ENCODE data around the gene NOL4L.

NOL4L gene, protein sequence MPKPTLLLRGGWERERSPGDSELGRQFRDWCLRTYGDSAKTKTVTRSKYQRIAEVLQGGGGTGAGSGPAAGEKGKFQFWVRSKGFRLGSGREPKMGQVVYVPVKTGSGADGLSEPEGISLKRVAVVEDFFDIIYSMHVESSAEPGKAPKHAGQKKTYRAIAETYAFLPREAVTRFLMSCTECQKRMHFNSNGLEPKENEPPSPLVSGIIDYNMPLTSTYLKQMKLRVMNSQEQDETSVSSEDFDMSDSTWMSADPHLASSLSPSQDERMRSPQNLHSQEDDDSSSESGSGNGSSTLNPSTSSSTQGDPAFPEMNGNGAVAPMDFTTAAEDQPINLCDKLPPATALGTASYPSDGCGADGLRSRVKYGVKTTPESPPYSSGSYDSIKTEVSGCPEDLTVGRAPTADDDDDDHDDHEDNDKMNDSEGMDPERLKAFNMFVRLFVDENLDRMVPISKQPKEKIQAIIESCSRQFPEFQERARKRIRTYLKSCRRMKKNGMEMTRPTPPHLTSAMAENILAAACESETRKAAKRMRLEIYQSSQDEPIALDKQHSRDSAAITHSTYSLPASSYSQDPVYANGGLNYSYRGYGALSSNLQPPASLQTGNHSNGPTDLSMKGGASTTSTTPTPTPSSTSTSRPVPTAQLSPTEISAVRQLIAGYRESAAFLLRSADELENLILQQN

DNA sequence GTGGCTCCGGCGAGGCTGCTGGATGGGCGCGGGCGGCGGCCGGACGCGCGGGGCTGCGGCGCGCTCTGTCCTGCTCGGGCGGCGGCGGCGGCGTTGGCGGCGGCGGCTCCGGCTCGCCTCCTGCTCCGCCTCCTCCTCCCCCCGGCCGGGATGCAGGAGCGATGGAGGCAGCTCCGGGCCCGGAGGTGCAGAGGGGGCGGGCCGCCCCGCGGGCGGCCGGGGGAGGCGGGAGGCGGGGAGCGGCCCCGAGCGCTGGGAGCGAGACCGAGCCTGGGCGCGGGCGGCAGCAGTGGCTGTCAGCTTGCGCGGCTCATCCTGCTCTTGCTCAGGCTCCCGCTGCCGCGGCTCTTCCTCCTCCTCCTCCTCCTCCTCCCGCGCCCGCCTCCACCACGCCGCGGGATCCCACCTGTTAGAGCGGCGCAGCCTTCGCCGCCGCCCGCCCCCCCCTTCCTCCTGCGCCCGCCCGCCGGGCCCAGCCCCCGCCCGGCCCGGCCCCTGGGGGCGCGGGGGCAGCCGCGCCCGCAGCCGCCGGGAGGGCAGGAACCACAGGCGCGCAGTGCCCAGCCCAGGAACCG is at the start of gene NOL4L:
TSS of gene NOL4L (minus strand) at position 323 of the 575 bp plus-strand sequence. CDS start 443 bp downstream, outside the sequence.
- peak in 1 of 2 experiments; percentile 45 for DNase-seq

- DNase-seq, result peak in 1 of 2 experiments; percentile 14
These were observed 49.1 kb upstream of the NOL4L start for GRCh38 chr20:32634041-32634805.

DNA sequence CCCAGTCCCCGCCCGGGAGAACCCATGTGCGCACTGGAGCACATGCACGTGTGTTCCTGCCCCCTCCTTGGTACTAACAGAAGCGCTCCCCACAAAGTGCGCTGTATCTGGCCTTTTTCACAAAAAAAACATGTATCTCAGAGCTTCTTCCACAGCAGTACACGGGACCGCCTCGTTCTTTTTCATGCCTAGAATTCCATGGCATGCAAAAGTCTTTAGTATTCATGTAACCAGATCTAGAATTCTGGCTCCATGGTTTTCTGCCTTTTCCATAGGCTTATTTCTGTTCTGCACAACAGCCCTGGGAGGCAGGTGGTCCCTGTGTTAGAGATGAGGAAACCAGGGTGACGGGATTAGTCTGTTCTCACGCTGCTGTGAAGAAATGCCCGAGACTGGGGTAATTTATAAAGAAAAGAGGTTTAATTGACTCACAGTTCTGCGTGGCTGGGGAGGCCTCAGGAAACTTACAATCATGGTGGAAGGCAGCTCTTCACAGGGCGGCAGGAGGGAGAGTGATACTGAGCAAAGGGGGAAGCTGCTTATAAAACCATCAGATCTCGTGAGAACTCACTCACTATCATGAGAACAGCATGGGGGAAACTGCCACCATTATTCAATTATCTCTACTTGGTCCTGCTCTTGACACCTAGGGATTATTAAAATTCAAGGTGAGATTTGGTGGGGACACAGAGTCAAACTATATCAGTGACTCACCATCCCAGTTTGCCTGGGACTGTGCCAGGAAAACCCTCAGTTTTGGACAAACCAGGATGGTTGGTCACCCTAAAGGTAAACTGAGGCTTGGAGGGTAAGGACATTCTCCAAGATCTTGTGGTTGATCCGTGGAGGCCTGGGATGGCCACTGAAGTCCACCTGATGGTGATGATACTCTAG is 47.6 kb upstream of the NOL4L start:
- DNase-seq, result no peak

DNA sequence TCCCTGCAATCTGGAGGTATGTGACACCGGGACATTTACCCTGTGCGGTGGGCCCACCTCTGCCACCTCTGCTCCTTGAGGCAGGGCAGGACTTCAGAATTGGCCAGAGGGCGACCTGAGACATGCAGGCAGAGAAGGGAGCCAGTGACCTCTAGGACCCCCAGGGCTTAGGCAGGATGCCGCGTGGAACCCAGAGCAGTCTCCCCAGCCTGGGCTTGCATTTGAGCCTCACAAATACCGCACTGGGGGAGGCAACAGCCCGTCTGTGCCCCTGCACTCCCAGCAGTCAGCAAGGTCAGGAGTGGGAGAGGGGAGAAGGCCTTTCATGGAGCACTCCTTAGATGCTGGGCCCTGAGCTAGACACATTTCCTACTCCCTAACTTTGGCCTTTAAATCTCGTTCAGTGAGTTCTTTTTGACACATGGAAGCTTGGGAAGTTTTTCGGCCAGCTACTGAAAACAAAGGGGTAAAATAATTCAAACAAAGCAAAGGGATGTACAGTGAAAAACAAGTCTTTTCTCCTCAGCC is 46.9 kb upstream of the NOL4L start:
- DNase-seq, result no peak

- DNase-seq, result no peak
These were observed 44.7 kb upstream of the NOL4L start for GRCh38 chr20:32629813-32630212.

GRCh38 chr20:32628960-32629530 is 43.9 kb upstream of the NOL4L start:
- peak; percentile 40 to 48 for DNase-seq

GRCh38 chr20:32626859-32627636 is 41.9 kb upstream of the NOL4L start:
- DNase-seq, result peak; percentile 42 to 66

GRCh38 chr20:32626407-32626806 is 41.3 kb upstream of the NOL4L start:
- DNase-seq, result no peak

- no peak for DNase-seq
These were observed 40.9 kb upstream of the NOL4L start for GRCh38 chr20:32625996-32626395.

DNA sequence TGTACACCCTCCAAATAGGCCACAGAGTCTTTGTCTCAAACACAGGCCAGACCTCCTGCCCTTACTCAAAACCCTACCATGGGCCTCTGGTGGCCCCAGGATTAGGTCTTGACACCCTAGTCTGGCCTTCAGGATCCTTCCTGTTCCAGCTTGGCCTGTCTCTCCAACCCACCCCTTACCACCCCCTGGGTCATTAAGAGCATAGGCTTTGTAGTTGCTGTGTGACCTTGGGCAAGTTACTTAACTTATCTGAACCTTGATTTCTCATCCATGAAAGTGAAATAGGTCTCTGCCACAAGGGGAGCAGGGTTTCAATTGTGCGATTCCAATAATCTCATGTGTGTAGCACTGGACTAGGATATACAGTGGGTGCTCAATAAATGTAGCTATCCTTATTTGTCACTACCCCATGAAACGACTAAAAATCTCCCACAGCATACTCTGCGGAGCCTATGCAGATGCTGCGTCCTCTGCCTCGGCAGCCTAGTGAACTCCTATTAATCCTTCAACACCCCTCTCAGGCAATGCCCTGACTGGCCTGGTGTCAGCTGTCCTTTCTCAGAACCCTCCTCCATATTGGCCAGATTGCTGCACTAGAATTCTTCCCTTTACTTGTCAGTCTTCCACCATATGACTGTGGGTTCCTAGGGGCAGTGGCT is 39.7 kb upstream of the NOL4L start:
- no peak for DNase-seq

DNA sequence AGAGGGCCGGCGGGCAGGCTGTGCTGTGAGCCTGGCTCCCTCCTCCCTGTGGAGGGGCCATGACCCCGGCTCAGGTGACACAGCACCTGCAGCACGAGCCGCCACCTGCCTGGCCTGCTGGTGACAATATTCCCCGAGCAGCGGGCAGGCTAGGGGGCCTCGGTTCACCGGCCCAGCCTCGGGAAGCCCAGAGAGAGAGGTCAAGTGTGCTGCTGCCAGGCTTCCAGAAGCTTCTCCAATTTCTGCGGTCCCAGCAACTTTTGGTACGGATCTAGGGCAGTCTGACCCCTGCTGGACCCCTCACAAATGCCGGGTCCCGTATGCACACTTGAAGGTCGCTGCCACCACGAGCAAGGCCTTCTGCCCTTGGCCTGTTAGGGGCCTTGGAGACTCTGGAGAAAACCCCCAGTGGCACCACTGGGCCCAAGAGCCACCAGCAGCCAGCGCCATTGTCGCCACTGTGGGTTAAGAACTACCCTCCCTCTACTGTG is 38.6 kb upstream of the NOL4L start:
- DNase-seq, result peak in 1 of 2 experiments; percentile 47

GRCh38 chr20:32622585-32623468 is 37.7 kb upstream of the NOL4L start:
- DNase-seq, result peak in 1 of 2 experiments; percentile 7

- no peak for DNase-seq
These were observed 36.9 kb upstream of the NOL4L start for GRCh38 chr20:32621891-32622584.

DNA sequence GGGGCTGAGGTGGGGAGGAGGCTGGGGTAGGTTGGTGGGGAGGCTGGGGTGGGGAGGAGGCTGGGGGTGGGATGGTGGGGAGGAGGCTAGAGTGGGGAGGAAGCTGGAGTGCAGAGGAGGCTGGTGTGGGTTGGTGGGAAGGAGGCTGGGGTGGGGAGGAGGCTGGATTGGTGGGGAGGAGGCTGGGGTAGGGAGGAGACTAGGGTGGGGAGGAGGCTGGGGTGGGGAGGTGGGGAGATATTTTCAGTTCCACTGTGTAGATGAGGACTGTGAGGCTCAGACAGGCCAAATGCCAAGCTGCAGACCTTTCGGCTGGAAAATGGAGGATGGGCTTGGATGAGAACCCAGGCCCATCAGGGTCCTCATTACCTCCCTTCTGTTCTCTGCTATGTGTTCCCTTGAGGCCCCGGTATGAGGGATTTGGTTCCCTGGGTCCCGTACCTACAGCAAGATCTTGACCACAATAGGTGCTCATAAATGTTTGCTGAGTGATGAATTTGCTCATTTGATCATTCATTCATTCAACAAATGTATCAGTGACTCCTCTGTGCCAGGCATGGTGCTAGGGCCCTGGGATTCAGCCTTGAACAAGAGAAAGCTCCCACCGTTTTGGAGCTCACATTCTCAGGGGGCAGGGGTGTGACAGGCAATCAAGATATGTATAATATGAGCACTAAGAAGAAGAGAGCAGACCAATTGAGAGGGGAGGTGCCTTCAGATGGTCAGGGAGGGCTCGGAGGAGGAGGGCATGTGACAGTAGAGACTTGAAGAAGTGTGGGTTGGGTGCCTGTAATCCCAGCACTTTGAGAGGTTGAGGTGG is 36.1 kb upstream of the NOL4L start:
- no peak for DNase-seq

GRCh38 chr20:32619586-32619985 is 34.5 kb upstream of the NOL4L start:
- peak; percentile 9 to 57 for DNase-seq

DNA sequence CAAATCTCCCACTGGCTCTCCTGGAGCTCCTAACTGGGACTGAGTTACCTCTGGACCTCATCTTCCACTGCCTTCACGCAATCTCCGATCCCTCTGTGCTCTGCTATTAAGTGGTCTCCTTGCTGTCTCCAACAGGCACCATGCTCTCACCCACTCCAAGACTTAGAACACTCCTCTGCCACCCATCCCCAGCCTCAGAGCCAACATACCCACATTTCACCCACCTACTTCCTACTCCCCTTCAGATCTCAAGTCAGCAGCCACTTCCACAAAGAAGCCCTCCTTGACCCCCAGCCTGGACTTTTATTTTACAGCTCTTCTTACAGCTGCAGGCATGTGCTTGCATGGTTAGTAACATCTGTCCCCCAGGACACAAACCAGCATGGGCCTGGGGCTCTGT is 29.6 kb upstream of the NOL4L start:
- no peak for DNase-seq

DNA sequence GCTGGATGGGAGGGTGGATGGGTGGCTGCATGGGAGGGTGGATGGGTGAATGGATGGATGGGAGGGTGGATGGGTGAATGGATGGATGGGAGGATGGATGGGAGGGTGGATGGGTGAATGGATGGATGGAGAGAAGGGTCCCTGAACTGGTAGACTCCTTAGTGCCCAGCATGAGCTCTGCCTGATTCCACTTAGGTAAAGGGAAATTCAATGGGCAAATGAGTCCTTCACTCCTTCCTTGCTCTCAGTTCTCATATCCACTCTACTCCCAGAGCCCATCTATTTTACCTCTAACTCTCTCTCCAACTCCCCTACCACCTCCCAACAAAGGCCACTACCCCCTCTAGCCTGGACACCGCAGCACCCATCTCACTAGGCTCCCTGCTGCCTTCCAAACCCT is 29.2 kb upstream of the NOL4L start:
- no peak for DNase-seq
